Endothelial cell of umbilical vein (primary cell): ENCODE measurements around the gene MORN5. TPM values are rescaled to one million over a fixed set of nuclear protein-coding genes. Genes with fewer than 3 reads are reported as not detected.

ENCODE experiments used
- BruUV-seq: library from RNA; stranded (reverse); fragments of 400-500 nt; replicated peaks from 2 replicates; lab custom pipeline; 2021; lab: Mats Ljungman, UMichigan
- CTCF ChIA-PET: fragments of 300-600, 350-600 bp; sonication (Branson Sonifier 250); formaldehyde crosslinking; loops from one replicate; lab custom pipeline; 2021; ENCODE audit warnings: antibody characterized with exemption, inconsistent platforms; lab: Charles Lee
- POLR2A ChIA-PET: fragments of 300-600, 350-600 bp; sonication (Branson Sonifier 250); formaldehyde crosslinking; loops from one replicate; lab custom pipeline; 2021; ENCODE audit warnings: antibody characterized with exemption, inconsistent platforms; lab: Charles Lee
- DNase-seq: peaks from one replicate; pipeline ENCODE4 v3.0.0-alpha.2; 2011; ENCODE audit warnings: low read depth, low spot score
- FAIRE-seq: peaks from 2 replicates; lab custom pipeline; 2011; peaks lifted over from hg19 to GRCh38; lab: Jason Lieb, UNC
- H2AFZ ChIP-seq: 2 replicates; pipeline ENCODE4 v1.6.0; 2012; ENCODE audit warnings: low read depth, low read length, control low read depth, inconsistent platforms
- H3K27ac ChIP-seq: 2 replicates; pipeline ENCODE4 v1.5.1; 2011; ENCODE audit warnings: low read depth, mild to moderate bottlenecking, control low read depth, low read length, moderate library complexity; ENCODE audit not compliant: insufficient read depth
- H3K27me3 ChIP-seq, 2 experiments: 2 replicates each; pipeline versions ENCODE4 v1.6.0 to v1.6.1; 2011; ENCODE audit warnings: low read length in 2 of 2, mixed read lengths in 1 of 2; ENCODE audit not compliant: control insufficient read depth in 2 of 2, insufficient read depth in 2 of 2
- H3K36me3 ChIP-seq, 2 experiments: 2 replicates in 1 of 2; 3 replicates in 1 of 2; pipeline ENCODE4 v1.5.1; 2011; ENCODE audit warnings: low read length in 2 of 2, mild to moderate bottlenecking in 1 of 2, moderate library complexity in 1 of 2; ENCODE audit not compliant: control insufficient read depth in 2 of 2, insufficient read depth in 2 of 2; ENCODE audit errors: extremely low read depth in 1 of 2
- H3K4me1 ChIP-seq: 3 replicates; pipeline ENCODE4 v1.5.1; 2011; ENCODE audit warnings: mild to moderate bottlenecking, low read length; ENCODE audit not compliant: control insufficient read depth, insufficient read depth; ENCODE audit errors: extremely low read depth
- H3K4me2 ChIP-seq: 2 replicates; pipeline ENCODE4 v1.6.1; 2011; ENCODE audit warnings: low read length, control low read depth, mixed read lengths; ENCODE audit not compliant: insufficient read depth
- H3K4me3 ChIP-seq, 3 experiments: fragments of 200-600 bp in 1 of 3; sonication (generic), shearing (Covaris generic) in 1 of 3; replicated peaks in 1 of 3; 2 replicates each; pipeline ENCODE4 v1.5.1; 2011 to 2016; ENCODE audit warnings: control low read depth in 3 of 3, low read length in 3 of 3, mild to moderate bottlenecking in 2 of 3, inconsistent platforms in 1 of 3, low read depth in 1 of 3, moderate library complexity in 1 of 3; ENCODE audit not compliant: insufficient read depth in 1 of 3
- H3K79me2 ChIP-seq: 2 replicates; pipeline ENCODE4 v1.6.0; 2012; ENCODE audit warnings: low read length, inconsistent platforms; ENCODE audit not compliant: control insufficient read depth, insufficient read depth
- H3K9ac ChIP-seq: replicated peaks from 2 replicates; pipeline ENCODE3; 2011; ENCODE audit warnings: low read length, control low read depth; ENCODE audit not compliant: insufficient read depth; ENCODE audit errors: extremely low read depth
- H3K9me1 ChIP-seq: replicated peaks from 3 replicates; pipeline ENCODE4 v1.6.0; 2011; ENCODE audit warnings: mild to moderate bottlenecking, low read length; ENCODE audit not compliant: control insufficient read depth, insufficient read depth; ENCODE audit errors: extremely low read depth
- H3K9me3 ChIP-seq: replicated peaks from 2 replicates; pipeline ENCODE4 v1.5.1; 2012; ENCODE audit warnings: low read length, inconsistent platforms; ENCODE audit not compliant: control insufficient read depth, insufficient read depth
- H4K20me1 ChIP-seq: replicated peaks from 2 replicates; pipeline ENCODE3; 2011; ENCODE audit warnings: mild to moderate bottlenecking, low read length; ENCODE audit not compliant: control insufficient read depth, insufficient read depth; ENCODE audit errors: extremely low read depth
- CTCF ChIP-seq, 2 donors: IDR thresholded peaks; 1 replicate in 1 of 2; 2 replicates in 1 of 2; pipeline ENCODE4 v1.5.1; 2011; ENCODE audit warnings: low read length in 2 of 2, mild to moderate bottlenecking in 2 of 2, moderate library complexity in 2 of 2, control low read depth in 1 of 2, inconsistent platforms in 1 of 2, low read depth in 1 of 2; ENCODE audit not compliant: insufficient read depth in 1 of 2; ENCODE audit errors: extremely low read depth in 1 of 2
- FOS ChIP-seq: IDR thresholded peaks from 2 replicates; pipeline ENCODE4 v1.6.1; 2011; ENCODE audit warnings: mild to moderate bottlenecking, low read length, moderate library complexity, borderline replicate concordance; ENCODE audit not compliant: insufficient read depth
- POLR2A ChIP-seq: IDR thresholded peaks from 2 replicates; pipeline ENCODE4 v1.6.1; 2012; ENCODE audit warnings: low read depth, mild to moderate bottlenecking, control low read depth, low read length
- dilution Hi-C: fragments of 300-500 bp; cut with MboI; formaldehyde crosslinking; loops from one replicate; pipeline ENCODE4 v1.15.0; 2019; ENCODE audit warnings: low sequenced_read_pairs; ENCODE audit not compliant: extremely low pct_ligation_motif_present
- intact Hi-C: fragments of 100-400 bp; cut with micrococcal nuclease; formaldehyde crosslinking; loops from one replicate; pipeline ENCODE4 v1.10.0; 2022
- polyA plus RNA-seq, 4 experiments: library from polyadenylated mRNA; depleted of rRNA in 3 of 4; stranded (reverse) in 3 of 4; unstranded in 1 of 4; fragments of >200 nt; gene quantifications; 2 replicates each; pipeline versions ENCODE4 v1.2.1 to v1.2.3, GENCODE V29; 2011 to 2012; ENCODE audit warnings: missing spikeins in 1 of 4
- total RNA-seq: library from RNA; stranded (reverse); gene quantifications from 2 replicates; pipeline ENCODE4 v1.2.3, GENCODE V29; 2021

MORN5 gene
- total and polyA plus RNA-seq, 2 donors (not counting 3 experiments of a cell fraction or from before 2014, with no cell fraction given) = not detected

GRCh38 chr9:122138560-122139268 lies 21.0 kb upstream of the MORN5 start:
- intact Hi-C loops (no loop called here), dilution Hi-C loops (no loop called here)
- Histone ChIP-seq H4K20me1 (no peaks in the 10 kb centered on the region), H2AFZ (no peak overlapping the region), H3K9me1 (no peaks in the 10 kb centered on the region), H3K4me3 (no peak overlapping the region), H3K4me2 (no peak overlapping the region), H3K27me3 (no peaks in the 10 kb centered on the region), H3K27ac (no peak overlapping the region), H3K9me3 (no peaks in the 10 kb centered on the region), H3K79me2 (no peaks in the 10 kb centered on the region), H3K36me3 (no peaks in the 10 kb centered on the region), H3K9ac (no peak overlapping the region), H3K4me1 (peaks cover 46% of the 10 kb centered on the region)
- no peak for TF ChIP-seq CTCF (IDR thresholded peaks at IDR 0.05; ENCODE audit: extremely low read depth in 1 of 2, insufficient read depth in 1 of 2, low read depth in 1 of 2, low read length in 2 of 2)
- no peak for TF ChIP-seq POLR2A
- ChIA-PET CTCF (interaction anchor here (1.1 to 1.9 kb wide), 2 partner anchors 14 to 212 kb away, joined by 3 to 5 read pairs; no protein-coding TSS in a partner anchor), POLR2A (no interaction called here)
- no TSS peak for BruUV-seq
- no peak for FAIRE-seq
- DNase-seq = no peak

- Histone ChIP-seq H3K9me1 (no peaks in the 10 kb centered on the region), H3K9ac (no peak overlapping the region), H3K4me1 (peaks cover 42% of the 10 kb centered on the region), H3K27me3 (no peaks in the 10 kb centered on the region), H3K4me2 (no peak overlapping the region), H3K4me3 (no peak overlapping the region), H3K36me3 (peaks cover 0 to 2% of the 10 kb centered on the region in 2 experiments), H3K79me2 (no peaks in the 10 kb centered on the region), H4K20me1 (no peaks in the 10 kb centered on the region), H3K9me3 (no peaks in the 10 kb centered on the region), H3K27ac (no peak overlapping the region), H2AFZ (no peak overlapping the region)
- dilution Hi-C loops (no loop called here), intact Hi-C loops (no loop called here)
- DNase-seq (no peak), FAIRE-seq (no peak)
- POLR2A ChIA-PET = no interaction called here
- no TSS peak for BruUV-seq
- TF ChIP-seq POLR2A = no peak
- no peak for TF ChIP-seq FOS
- CTCF ChIA-PET = interaction anchor here (1.2 kb wide), 1 partner anchor 17 kb away, joined by 4 read pairs; no protein-coding TSS in a partner anchor
Observed at GRCh38 chr9:122140368-122141193, 19.1 kb upstream of the MORN5 start.
